Liver (tissue), 9 donors: ENCODE data around the gene NUP160. TPM values are rescaled to one million over a fixed set of nuclear protein-coding genes. Genes with fewer than 3 reads are reported as not detected.

ENCODE experiments used
- DNase-seq: peaks from one replicate; pipeline ENCODE4 v3.0.0-alpha.2; 2017; ENCODE audit warnings: low spot score
- H3K27ac ChIP-seq, 2 donors: one replicate each; pipeline ENCODE4 v1.7.0; 2013; ENCODE audit warnings: inconsistent platforms in 2 of 2, low read length in 2 of 2, control low read depth in 1 of 2, low read depth in 1 of 2, mild to moderate bottlenecking in 1 of 2
- H3K27me3 ChIP-seq, 4 donors: one replicate each; pipeline versions ENCODE4 v1.6.1 to v1.7.0; 2013; ENCODE audit warnings: low read length in 3 of 4, inconsistent platforms in 1 of 4, mild to moderate bottlenecking in 1 of 4, moderate library complexity in 1 of 4; ENCODE audit not compliant: control insufficient read depth in 4 of 4, insufficient read depth in 4 of 4
- H3K36me3 ChIP-seq, 4 donors: one replicate each; pipeline versions ENCODE4 v1.6.1 to v1.7.0; 2013; ENCODE audit warnings: low read length in 3 of 4, mild to moderate bottlenecking in 3 of 4, low read depth in 1 of 4, moderate library complexity in 1 of 4; ENCODE audit not compliant: control insufficient read depth in 4 of 4, insufficient read depth in 3 of 4
- H3K4me1 ChIP-seq, 4 donors: one replicate each; pipeline versions ENCODE4 v1.6.1 to v1.7.0; 2013; ENCODE audit warnings: low read length in 3 of 4, mild to moderate bottlenecking in 3 of 4, moderate library complexity in 1 of 4; ENCODE audit not compliant: control insufficient read depth in 4 of 4, insufficient read depth in 4 of 4
- H3K4me3 ChIP-seq, 3 donors: one replicate each; pipeline versions ENCODE4 v1.6.1 to v1.7.0; 2013; ENCODE audit warnings: low read length in 3 of 3, control low read depth in 1 of 3, low read depth in 1 of 3, mild to moderate bottlenecking in 1 of 3
- H3K9ac ChIP-seq, 2 donors: one replicate each; pipeline ENCODE4 v1.7.0; 2013; ENCODE audit warnings: low read length in 2 of 2, mild to moderate bottlenecking in 2 of 2, moderate library complexity in 2 of 2, control low read depth in 1 of 2, low read depth in 1 of 2
- H3K9me3 ChIP-seq, 4 donors: one replicate each; pipeline versions ENCODE4 v1.6.1 to v1.7.0; 2013; ENCODE audit warnings: low read length in 3 of 4; ENCODE audit not compliant: control insufficient read depth in 4 of 4
- ATF3 ChIP-seq: IDR thresholded peaks from 2 replicates; pipeline ENCODE4 v1.6.1; 2016; ENCODE audit warnings: antibody characterized with exemption
- CTCF ChIP-seq: fragments of 150-350 bp; IDR thresholded peaks from 2 replicates; pipeline ENCODE4 v1.5.1; 2017; ENCODE audit warnings: improper control_type of control experiment, low read depth, low read length; ENCODE audit not compliant: missing input control
- EGR1 ChIP-seq, 2 donors: IDR thresholded peaks; 2 replicates each; pipeline ENCODE4 v1.6.1; 2016 to 2018; ENCODE audit warnings: antibody characterized with exemption in 2 of 2, low read depth in 2 of 2
- FOXA1 ChIP-seq: IDR thresholded peaks from 2 replicates; pipeline ENCODE4 v1.6.1; 2016; ENCODE audit warnings: antibody characterized with exemption
- FOXA2 ChIP-seq: IDR thresholded peaks from 2 replicates; pipeline ENCODE4 v1.6.1; 2016; ENCODE audit warnings: antibody characterized with exemption
- GABPA ChIP-seq, 2 donors: IDR thresholded peaks in 1 of 2; conservative IDR thresholded peaks in 1 of 2; 2 replicates each; pipeline ENCODE4 v1.6.1; 2016; ENCODE audit warnings: antibody characterized with exemption in 2 of 2, mild to moderate bottlenecking in 1 of 2, moderate library complexity in 1 of 2
- HNF4A ChIP-seq, 2 donors: conservative IDR thresholded peaks; 2 replicates each; pipeline ENCODE4 v1.6.1; 2016; ENCODE audit warnings: antibody characterized with exemption in 2 of 2, mild to moderate bottlenecking in 2 of 2
- HNF4G ChIP-seq: IDR thresholded peaks from 2 replicates; pipeline ENCODE4 v1.6.1; 2016; ENCODE audit warnings: antibody characterized with exemption
- JUND ChIP-seq, 2 donors: IDR thresholded peaks; 2 replicates each; pipeline ENCODE4 v1.6.1; 2016; ENCODE audit warnings: antibody characterized with exemption in 2 of 2
- MAX ChIP-seq: IDR thresholded peaks from 2 replicates; pipeline ENCODE4 v1.6.1; 2016; ENCODE audit warnings: antibody characterized with exemption
- NR2F2 ChIP-seq: IDR thresholded peaks from 2 replicates; pipeline ENCODE4 v1.6.1; 2016; ENCODE audit warnings: antibody characterized with exemption
- RAD21 ChIP-seq, 2 donors: IDR thresholded peaks; 2 replicates each; pipeline ENCODE4 v1.6.1; 2016; ENCODE audit warnings: antibody characterized with exemption in 2 of 2, mild to moderate bottlenecking in 2 of 2
- REST ChIP-seq: IDR thresholded peaks from 2 replicates; pipeline ENCODE4 v1.6.1; 2016; ENCODE audit warnings: antibody characterized with exemption, mild to moderate bottlenecking
- RXRA ChIP-seq, 2 donors: IDR thresholded peaks; 2 replicates each; pipeline ENCODE4 v1.6.1; 2017 to 2018; ENCODE audit warnings: antibody characterized with exemption in 2 of 2, mild to moderate bottlenecking in 1 of 2
- SP1 ChIP-seq: IDR thresholded peaks from 2 replicates; pipeline ENCODE4 v1.6.1; 2018; ENCODE audit warnings: antibody characterized with exemption, mild to moderate bottlenecking
- TAF1 ChIP-seq: conservative IDR thresholded peaks from 2 replicates; pipeline ENCODE4 v1.6.1; 2016; ENCODE audit warnings: antibody characterized with exemption, mild to moderate bottlenecking
- YY1 ChIP-seq: IDR thresholded peaks from 2 replicates; pipeline ENCODE4 v1.6.1; 2016; ENCODE audit warnings: antibody characterized with exemption, mild to moderate bottlenecking
- WGBS: extraction: QIAGEN DNeasy Blood & Tissue Kit; methylation state at CpG from one replicate; pipeline ENCODE4 v1.1.7; 2013; 5-methylcytosine and 5-hydroxymethylcytosine counted together
- polyA plus RNA-seq, 2 donors: library from polyadenylated mRNA; stranded (reverse) in 1 of 2; unstranded in 1 of 2; fragments of 200-250 nt in 1 of 2; fragments of >200 nt in 1 of 2; fragmentation: Nextera tagmentation in 1 of 2; extraction: Ambion mirVana in 1 of 2; gene quantifications; one replicate each; pipeline versions ENCODE4 v1.2.1 to v1.2.3, GENCODE V29; 2013 to 2015
- total RNA-seq, 2 donors: library from RNA; depleted of rRNA; stranded (reverse); fragments of >200 nt; gene quantifications; one replicate each; pipeline ENCODE4 v1.2.3, GENCODE V29; 2014
- TF ChIP-seq, protein P1 (sequence below): IDR thresholded peaks from 2 replicates; pipeline ENCODE4 v1.6.1; 2016; ENCODE audit warnings: antibody characterized with exemption
- donor health status: healthy.
- donor health status: healthy.
- donor health status: healthy.
- donor health status: healthy.
- donor health status: healthy.

Gene NUP160
- total and polyA plus RNA-seq, 4 donors: 7.0 to 36.6 (median 17.5) TPM

GRCh38 chr11:47864901-47865300 lies 16.8 kb upstream of the NUP160 start:
- Histone ChIP-seq H3K4me1 (no peaks in the 10 kb centered on the region), H3K27ac (no peak overlapping the region), H3K4me3 (no peak overlapping the region), H3K36me3 (no peaks in the 10 kb centered on the region), H3K27me3 (no peaks in the 10 kb centered on the region), H3K9ac (no peak overlapping the region), H3K9me3 (no peaks in the 10 kb centered on the region)
- no peak for DNase-seq
- TF ChIP-seq EGR1 (IDR thresholded peaks at IDR 0.05; ENCODE audit: low read depth in 2 of 2) (no peak), FOXA1 (no peak), ATF3 (no peak), CTCF (no peak), HNF4G (no peak), SP1 (no peak), RAD21 (IDR thresholded peaks at IDR 0.05) (no peak), GABPA (IDR thresholded peaks at IDR 0.05 in 1 of 2, conservative IDR thresholded peaks at IDR 0.05 in 1 of 2) (no peak), NR2F2 (no peak), YY1 (no peak), FOXA2 (no peak), MAX (no peak), HNF4A (conservative IDR thresholded peaks at IDR 0.05) (no peak), TAF1 (no peak), REST (no peak)
- WGBS: 58% methylated on average over 5 of the region's 5 CpGs

DNA sequence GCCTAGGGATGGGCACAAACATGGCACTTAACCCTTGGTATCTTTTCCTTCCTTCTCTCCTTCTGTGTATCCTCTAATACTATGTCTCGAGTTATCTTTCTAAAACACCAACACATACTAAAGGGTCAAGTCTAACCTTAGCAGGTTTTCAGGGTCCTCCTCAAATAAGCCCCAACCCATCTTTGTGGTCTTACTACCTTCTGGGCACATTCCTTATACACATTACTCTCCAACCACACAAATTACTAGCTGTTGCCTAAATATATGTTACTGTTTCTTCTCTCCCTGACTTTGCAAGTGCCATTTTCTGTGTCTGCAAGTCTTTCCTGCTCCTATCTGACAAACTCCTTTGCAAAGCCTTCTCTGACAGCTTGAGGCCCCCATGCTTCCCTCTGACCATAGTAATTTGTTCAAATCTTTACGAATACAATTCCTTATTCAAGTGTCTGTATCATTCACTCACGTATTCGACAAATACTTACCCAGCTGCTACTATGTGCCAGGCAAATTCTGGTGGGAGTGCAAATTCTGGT lies 15.8 kb upstream of the NUP160 start:
- Histone ChIP-seq H3K27ac (no peak overlapping the region), H3K4me1 (no peaks in the 10 kb centered on the region)
- TF ChIP-seq FOXA2 (no peak), JUND (IDR thresholded peaks at IDR 0.05) (no peak), RAD21 (IDR thresholded peaks at IDR 0.05) (no peak), HNF4G (no peak), RXRA (IDR thresholded peaks at IDR 0.05) (no peak), YY1 (no peak), TAF1 (no peak), FOXA1 (no peak), GABPA (IDR thresholded peaks at IDR 0.05 in 1 of 2, conservative IDR thresholded peaks at IDR 0.05 in 1 of 2) (no peak), SP1 (no peak), HNF4A (conservative IDR thresholded peaks at IDR 0.05) (no peak), ATF3 (no peak), NR2F2 (no peak), MAX (no peak), EGR1 (IDR thresholded peaks at IDR 0.05; ENCODE audit: low read depth in 2 of 2) (no peak), REST (no peak)
- TF ChIP-seq, protein P1, sequence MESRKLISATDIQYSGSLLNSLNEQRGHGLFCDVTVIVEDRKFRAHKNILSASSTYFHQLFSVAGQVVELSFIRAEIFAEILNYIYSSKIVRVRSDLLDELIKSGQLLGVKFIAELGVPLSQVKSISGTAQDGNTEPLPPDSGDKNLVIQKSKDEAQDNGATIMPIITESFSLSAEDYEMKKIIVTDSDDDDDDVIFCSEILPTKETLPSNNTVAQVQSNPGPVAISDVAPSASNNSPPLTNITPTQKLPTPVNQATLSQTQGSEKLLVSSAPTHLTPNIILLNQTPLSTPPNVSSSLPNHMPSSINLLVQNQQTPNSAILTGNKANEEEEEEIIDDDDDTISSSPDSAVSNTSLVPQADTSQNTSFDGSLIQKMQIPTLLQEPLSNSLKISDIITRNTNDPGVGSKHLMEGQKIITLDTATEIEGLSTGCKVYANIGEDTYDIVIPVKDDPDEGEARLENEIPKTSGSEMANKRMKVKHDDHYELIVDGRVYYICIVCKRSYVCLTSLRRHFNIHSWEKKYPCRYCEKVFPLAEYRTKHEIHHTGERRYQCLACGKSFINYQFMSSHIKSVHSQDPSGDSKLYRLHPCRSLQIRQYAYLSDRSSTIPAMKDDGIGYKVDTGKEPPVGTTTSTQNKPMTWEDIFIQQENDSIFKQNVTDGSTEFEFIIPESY: no peak

More for the DNA sequence above, 15.8 kb upstream of the NUP160 start:
- H3K4me3 ChIP-seq: no peak overlapping the region
- 90% methylated on average over 4 of the region's 4 CpGs for WGBS
- DNase-seq: no peak
- no peaks in the 10 kb centered on the region for H3K36me3 ChIP-seq
- H3K9me3 ChIP-seq: no peaks in the 10 kb centered on the region
- H3K27me3 ChIP-seq: no peaks in the 10 kb centered on the region
- no peak overlapping the region for H3K9ac ChIP-seq
